Nephron progenitor cell (in vitro differentiated cells): Measurements from ENCODE around the gene FBXO42.
"Not testable (repeated sequence)": the region's sequence is repeated elsewhere in the genome, so short reads cannot be mapped to it uniquely, and the experiment has no call there.

ENCODE experiments used
- DNase-seq: peaks from one replicate; pipeline ENCODE4 v3.0.0; 2021
- H3K27ac Mint-ChIP-seq: 2 replicates; pipeline ENCODE4 v1.8.0; 2021; ENCODE audit warnings: mild to moderate bottlenecking, moderate library complexity, mixed read lengths
- H3K27me3 Mint-ChIP-seq: 2 replicates; pipeline ENCODE4 v1.8.0; 2021; ENCODE audit warnings: mild to moderate bottlenecking, low read depth, mixed read lengths; ENCODE audit not compliant: poor library complexity
- H3K36me3 Mint-ChIP-seq: 2 replicates; pipeline ENCODE4 v1.8.0; 2021; ENCODE audit warnings: low read depth, mixed read lengths
- H3K4me1 Mint-ChIP-seq: 2 replicates; pipeline ENCODE4 v1.8.0; 2021; ENCODE audit warnings: mixed read lengths
- H3K4me3 Mint-ChIP-seq: 2 replicates; pipeline ENCODE4 v1.8.0; 2021; ENCODE audit warnings: mild to moderate bottlenecking, moderate library complexity, mixed read lengths
- H3K9me3 Mint-ChIP-seq: 2 replicates; pipeline ENCODE4 v1.8.0; 2021; ENCODE audit warnings: mild to moderate bottlenecking, moderate library complexity, mixed read lengths
- TF ChIP-seq, protein P1 (sequence below): fragments of 200-600 bp; sonication (generic); IDR thresholded peaks from 2 replicates; pipeline ENCODE4 v1.5.0; 2021; ENCODE audit warnings: antibody characterized with exemption

The FBXO42 gene

DNA sequence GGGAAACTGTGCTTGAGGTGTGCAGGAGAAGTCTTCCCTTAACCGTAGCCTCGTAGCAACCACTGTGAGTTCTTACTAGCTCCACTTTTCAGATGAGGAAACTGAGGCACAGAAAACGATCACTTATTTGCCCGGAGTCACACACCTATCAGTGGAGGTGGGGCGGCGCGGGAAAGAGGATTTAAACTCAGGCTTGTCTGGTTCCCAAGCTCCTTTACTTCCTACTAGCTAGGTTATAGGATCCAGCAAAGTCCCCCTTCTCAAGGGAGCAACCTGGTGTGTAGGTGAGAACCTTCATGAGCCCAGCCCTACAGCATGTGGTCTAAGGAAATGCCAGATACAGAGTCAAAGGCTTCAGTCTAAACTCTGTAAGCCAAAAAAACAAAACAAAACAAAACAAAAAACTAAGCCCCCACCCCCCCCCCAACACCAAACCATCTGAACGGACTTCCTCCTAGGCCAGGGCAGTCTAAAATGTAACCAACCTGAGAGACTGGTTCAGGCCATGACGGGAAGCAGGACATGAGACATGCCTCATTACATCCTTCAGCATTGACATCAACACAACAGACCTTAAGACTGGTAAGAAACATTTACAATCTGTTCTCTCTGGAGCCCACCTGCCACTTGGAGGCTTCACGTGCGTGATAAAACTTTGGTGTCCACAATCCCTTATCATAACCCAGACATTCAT is 709 bp upstream of the FBXO42 start:
- peaks cover 30% of the 10 kb centered on the region for H3K4me1 Mint-ChIP-seq
- H3K36me3 Mint-ChIP-seq: peaks cover 6% of the 10 kb centered on the region
- TF ChIP-seq, protein P1, sequence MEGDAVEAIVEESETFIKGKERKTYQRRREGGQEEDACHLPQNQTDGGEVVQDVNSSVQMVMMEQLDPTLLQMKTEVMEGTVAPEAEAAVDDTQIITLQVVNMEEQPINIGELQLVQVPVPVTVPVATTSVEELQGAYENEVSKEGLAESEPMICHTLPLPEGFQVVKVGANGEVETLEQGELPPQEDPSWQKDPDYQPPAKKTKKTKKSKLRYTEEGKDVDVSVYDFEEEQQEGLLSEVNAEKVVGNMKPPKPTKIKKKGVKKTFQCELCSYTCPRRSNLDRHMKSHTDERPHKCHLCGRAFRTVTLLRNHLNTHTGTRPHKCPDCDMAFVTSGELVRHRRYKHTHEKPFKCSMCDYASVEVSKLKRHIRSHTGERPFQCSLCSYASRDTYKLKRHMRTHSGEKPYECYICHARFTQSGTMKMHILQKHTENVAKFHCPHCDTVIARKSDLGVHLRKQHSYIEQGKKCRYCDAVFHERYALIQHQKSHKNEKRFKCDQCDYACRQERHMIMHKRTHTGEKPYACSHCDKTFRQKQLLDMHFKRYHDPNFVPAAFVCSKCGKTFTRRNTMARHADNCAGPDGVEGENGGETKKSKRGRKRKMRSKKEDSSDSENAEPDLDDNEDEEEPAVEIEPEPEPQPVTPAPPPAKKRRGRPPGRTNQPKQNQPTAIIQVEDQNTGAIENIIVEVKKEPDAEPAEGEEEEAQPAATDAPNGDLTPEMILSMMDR: no peak
- peak overlapping the region; percentile 36 for H3K27ac Mint-ChIP-seq
- no peaks in the 10 kb centered on the region for H3K9me3 Mint-ChIP-seq
- DNase-seq: peak; percentile 16
- H3K4me3 Mint-ChIP-seq: peak overlapping the region; percentile 90
- peaks cover 3% of the 10 kb centered on the region for H3K27me3 Mint-ChIP-seq

DNA sequence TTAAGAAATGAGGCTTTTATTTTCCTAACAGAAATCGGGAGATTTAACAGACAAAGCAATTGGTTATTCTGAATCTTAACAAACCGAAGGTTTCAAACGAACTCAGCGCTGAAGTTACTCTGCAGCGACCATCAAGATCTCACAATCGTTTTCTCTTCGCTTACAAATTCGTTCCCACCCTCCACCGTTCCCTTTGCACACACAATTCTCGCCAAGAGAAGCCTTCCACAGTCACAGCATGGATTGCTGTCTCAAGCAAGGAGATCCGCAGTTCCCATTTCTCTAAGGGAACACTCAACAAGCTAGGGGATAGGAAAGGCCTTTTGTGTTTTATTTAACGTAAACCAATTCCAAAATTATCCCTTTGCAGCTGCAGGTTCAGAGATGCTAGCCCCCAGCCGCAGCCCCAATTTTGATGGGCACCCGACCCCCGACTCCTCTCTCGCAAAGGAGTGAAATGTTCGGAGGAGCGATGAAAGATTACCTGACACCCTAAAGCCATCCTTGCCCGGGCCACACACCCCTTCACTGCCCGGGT is 755 bp downstream of the FBXO42 start:
- Mint-ChIP-seq H3K4me3 (peak overlapping the region; percentile 90), H3K9me3 (no peaks in the 10 kb centered on the region), H3K36me3 (peaks cover 7% of the 10 kb centered on the region), H3K27me3 (peaks cover 3% of the 10 kb centered on the region), H3K27ac (peak overlapping the region; percentile 75), H3K4me1 (peaks cover 30% of the 10 kb centered on the region)
- DNase-seq: no peak
- TF ChIP-seq, protein P1: no peak

DNA sequence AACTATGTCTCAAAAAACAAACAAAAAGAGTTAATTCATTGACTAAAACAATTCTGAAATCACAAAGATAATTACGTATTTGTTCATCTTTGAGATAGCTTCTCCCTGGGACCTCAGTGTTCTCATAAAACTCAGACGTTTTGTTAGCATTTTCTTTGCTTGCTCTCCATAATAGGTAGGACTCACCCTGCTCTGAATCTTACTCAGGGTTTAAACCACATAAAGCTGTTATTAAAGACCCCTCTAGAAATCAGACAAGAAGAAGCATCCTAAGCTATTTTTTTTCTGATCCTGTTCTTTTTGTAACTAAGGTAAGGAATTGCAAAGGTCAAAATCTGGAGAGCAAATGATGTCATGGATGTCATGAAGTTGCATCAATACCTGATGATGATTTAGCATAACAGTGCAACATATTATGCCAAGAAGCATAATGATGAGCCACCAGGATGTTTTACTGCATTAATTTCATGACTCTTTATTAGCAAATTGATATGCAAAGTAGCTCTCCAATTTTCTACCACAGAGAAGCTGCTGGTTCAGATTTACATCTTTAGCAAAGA is 2.4 kb downstream of the FBXO42 start:
- peaks cover 7% of the 10 kb centered on the region for H3K9me3 Mint-ChIP-seq
- H3K4me3 Mint-ChIP-seq: peak overlapping the region; percentile 90
- TF ChIP-seq, protein P1: no peak
- DNase-seq: no peak
- H3K27ac Mint-ChIP-seq: no peak overlapping the region
- H3K36me3 Mint-ChIP-seq: peaks cover 16% of the 10 kb centered on the region
- no peaks in the 10 kb centered on the region for H3K27me3 Mint-ChIP-seq
- peaks cover 30% of the 10 kb centered on the region for H3K4me1 Mint-ChIP-seq

DNA sequence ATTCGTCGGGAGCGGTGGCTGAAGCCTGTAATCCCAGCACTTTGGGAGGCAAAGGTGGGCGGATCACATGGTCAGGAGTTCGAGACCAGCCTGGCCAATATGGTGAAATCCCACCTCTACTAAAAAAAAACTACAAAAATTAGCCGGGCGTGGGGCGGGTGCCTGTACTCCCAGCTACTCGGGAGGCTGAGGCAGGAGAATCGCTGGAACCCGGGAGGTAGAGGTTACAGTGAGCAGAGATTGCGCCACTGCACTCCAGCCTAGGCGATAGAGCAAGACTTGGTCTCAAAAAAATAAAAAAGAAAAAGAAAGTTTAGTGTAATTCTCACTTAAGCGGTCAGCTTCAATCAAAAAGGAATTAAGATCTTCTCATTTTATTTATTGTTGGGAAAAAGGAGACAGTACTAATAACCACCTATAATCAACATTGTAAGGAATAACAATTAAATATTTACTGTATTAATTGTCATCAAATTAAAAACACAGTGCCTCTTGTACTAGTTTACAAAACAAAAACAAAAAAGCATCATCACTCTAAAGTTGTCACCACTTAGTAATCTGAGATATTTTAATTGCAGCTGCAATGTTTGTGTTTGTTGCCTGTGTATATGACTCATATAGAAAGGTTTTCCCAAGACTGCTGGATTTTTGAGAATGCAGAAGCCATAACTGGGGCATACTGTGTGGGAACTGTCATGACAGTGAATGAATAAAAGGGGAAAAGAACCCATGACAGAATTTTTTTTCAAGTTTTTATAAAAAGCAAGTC is 3.7 kb downstream of the FBXO42 start:
- Mint-ChIP-seq H3K36me3 (peaks cover 16% of the 10 kb centered on the region), H3K9me3 (peaks cover 7% of the 10 kb centered on the region), H3K4me1 (peaks cover 30% of the 10 kb centered on the region), H3K27ac (no peak overlapping the region), H3K27me3 (no peaks in the 10 kb centered on the region), H3K4me3 (no peak overlapping the region)
- TF ChIP-seq, protein P1: no peak
- DNase-seq: no peak

DNA sequence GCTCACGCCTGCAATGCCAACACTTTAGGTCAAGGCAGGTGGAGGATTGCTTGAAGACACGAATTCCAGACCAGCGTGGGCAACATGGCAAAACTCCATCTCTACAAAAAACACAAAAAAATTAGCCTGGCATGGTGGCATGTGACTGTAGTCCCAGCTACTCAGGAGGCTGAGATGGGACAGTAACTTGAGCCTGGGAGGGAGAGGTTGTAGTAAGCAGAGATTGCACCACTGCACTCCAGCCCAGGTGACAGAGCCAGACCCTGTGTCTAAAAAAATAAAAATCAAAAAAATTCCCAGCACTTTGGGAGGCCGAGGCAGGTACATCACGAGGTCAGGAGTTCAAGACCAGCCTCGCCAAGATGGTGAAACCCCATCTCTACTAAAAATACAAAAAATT is 9.0 kb downstream of the FBXO42 start:
- H3K9me3 Mint-ChIP-seq, DNase-seq, H3K4me3 Mint-ChIP-seq, H3K27me3 Mint-ChIP-seq: not testable (repeated sequence)
- H3K4me1 Mint-ChIP-seq: peaks cover 22% of the 10 kb centered on the region
- H3K36me3 Mint-ChIP-seq: peaks cover 37% of the 10 kb centered on the region
- H3K27ac Mint-ChIP-seq: peak overlapping the region; percentile 22

DNA sequence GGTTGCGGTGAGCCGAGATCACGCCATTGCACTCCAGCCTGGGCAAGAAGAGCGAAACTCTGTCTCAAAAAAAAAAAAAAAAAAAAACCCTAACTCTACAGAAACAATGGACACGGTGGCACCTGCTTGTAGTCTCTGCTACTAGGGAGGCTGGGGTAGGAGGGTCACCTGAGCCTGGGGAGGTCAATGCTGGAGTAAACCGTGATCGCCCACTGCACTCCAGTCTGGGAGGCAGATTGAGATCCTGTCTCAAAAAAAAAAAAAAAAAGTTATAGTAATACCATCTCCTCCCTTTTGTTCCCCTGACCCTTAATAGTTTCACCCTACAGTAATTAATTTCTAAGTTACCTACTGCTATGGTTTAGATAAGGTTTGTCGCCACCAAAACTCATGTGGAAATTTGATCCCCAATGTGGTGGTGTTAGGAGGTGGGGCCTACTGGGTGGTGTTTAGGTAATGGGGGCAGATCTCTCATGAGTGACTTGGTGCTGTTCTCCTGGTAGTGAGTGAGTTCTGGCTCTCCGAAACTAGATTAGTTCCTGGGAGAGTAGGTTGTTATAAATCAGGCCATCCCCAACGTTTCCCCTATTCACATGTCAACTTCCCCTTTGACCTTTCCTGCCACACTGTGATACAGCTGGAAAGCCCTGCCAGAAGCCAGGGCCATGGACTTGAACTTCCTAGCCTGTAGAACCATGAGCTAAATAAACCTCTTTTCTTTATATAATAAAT is 9.8 kb downstream of the FBXO42 start:
- DNase-seq: no peak
- H3K9me3 Mint-ChIP-seq: peaks cover 7% of the 10 kb centered on the region
- H3K36me3 Mint-ChIP-seq: peaks cover 34% of the 10 kb centered on the region
- no peak overlapping the region for H3K4me3 Mint-ChIP-seq
- no peaks in the 10 kb centered on the region for H3K27me3 Mint-ChIP-seq
- TF ChIP-seq, protein P1: no peak
- peaks cover 23% of the 10 kb centered on the region for H3K4me1 Mint-ChIP-seq
- peak overlapping the region; percentile 14 for H3K27ac Mint-ChIP-seq
